NCI-H2171 (cell line): ENCODE data around the gene MBNL2.

Source experiments
- DNase-seq: peaks from one replicate; lab custom pipeline; 2025; lab: John Stamatoyannopoulos, UW

MBNL2 gene

GRCh38 chr13:97327086-97327485, 105.0 kb downstream of the MBNL2 start:
- no peak for DNase-seq

- no peak for DNase-seq
Observed at GRCh38 chr13:97327506-97328221, 105.5 kb downstream of the MBNL2 start.

GRCh38 chr13:97328222-97328790, 106.2 kb downstream of the MBNL2 start:
- DNase-seq, result no peak

DNA sequence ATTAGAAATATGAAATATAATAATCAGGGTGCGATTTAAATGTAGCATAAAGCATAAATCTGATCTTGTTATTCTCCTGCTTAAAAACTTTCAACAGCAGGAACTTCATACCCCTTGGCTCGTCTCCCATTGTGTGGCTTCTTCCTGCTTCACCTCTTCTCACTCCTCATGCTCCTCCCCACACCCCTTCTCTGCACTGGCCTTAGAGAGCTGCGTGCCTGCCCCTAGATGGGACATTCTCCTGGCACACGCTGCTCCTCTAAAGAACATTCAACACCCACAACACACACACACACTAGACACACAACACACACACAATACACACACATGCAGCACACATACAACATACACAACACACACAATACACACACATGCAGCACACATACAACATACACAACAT, 107.2 kb downstream of the MBNL2 start:
- no peak for DNase-seq

DNA sequence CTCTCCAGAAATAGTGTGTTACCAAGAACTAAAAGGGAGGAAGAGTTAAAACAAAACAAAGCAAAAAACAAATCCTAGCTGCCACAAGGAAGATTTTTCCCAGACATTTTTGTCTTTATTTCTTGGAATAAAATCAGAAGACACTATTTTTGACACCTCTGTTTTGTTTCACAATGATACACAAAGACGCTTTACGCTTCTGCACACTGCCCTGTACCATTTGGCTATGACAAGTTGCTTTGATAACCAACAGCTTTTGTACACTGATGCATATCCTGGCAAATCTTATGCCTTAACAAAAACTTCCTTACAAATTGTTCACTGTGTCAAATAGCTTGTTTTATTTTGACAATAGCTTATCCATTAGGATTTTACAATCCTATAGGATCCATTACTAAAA, 108.3 kb downstream of the MBNL2 start:
- DNase-seq, result no peak

DNA sequence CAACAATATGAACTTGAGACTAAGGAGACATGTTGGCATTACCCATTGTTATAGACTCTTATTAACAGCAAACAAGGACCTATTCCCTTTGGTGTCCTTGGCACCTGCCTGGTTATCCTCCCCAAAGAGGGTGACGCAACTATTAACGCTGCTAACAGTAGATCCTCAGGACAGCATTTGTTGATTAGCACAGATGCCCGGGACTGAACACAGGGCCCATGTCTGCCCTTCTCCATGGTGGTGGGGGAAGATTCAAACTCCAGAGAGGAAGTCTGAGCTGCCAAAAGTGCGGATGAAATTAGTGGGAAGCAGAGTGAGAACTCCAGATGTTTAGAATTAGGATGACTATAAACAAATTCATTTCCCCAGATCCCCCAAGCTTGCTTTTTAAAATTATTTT, 110.6 kb downstream of the MBNL2 start:
- DNase-seq, result no peak

DNA sequence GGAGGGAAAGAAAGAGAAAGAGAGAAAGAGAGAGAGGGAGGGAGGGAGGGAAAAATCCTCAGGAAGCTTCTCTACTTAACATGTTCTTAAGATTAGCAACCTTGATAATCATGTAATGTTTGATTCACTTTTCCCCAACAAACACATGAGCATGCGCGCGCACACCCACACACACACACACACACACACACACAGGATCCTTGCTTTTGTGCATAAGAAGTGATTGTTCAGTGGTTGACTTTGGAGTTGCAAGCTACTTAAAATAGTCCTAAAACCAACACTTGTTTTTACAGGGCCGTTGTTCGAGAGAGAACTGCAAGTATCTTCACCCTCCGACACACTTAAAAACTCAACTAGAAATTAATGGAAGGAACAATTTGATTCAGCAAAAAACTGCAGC, 111.8 kb downstream of the MBNL2 start:
- DNase-seq, result no peak

GRCh38 chr13:97334690-97335089, 112.6 kb downstream of the MBNL2 start:
- DNase-seq, result no peak

GRCh38 chr13:97335488-97336134, 113.5 kb downstream of the MBNL2 start:
- DNase-seq, result no peak

GRCh38 chr13:97337985-97338499, 115.9 kb downstream of the MBNL2 start:
- no peak for DNase-seq

GRCh38 chr13:97338571-97338970, 116.4 kb downstream of the MBNL2 start:
- no peak for DNase-seq

DNA sequence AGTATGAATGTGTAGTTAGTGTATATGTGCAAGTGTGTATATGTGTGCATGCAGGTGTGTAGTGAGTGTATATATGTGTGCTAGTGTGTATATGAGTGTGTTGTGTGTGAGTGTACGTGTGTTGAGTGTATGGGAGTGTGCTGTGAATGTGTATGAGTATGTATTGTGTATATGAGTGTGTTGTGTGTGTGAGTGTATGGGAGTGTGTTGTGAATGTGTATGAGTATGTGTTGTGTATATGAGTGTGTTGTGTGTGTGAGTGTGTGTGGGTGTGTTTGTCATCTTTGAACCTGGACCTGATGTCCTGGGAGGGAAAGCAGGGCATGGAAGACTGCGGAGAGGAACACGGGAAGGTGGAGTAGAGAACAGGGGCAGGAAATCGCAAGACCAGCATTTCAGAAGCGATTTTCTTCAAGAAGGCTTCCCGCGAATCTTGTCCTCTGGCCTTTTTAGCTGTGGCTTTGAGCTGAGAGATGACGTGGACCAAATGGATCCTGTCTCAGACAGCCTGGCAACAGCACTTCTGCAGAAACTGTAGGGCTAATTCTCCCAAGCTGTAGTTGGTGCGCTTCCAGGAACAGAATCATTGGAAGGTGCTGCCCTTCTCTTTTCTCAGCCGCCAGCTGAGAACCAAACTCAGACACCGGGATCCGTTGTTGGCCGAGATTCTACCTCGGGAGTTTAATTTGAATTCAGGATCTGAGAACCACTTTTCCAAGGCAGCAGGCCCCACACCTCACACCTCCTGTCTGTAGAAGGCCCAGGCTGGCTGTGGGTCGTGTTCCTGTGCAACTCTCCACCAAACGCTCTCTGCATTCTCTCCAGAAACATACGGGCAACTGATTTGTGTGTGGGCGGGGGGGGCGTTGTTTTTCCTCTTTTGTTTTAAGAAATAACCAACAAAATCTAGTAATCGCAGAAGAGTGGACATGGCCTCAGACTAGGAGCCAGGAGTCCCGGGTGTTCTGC, 117.2 kb downstream of the MBNL2 start:
- DNase-seq, result no peak

DNA sequence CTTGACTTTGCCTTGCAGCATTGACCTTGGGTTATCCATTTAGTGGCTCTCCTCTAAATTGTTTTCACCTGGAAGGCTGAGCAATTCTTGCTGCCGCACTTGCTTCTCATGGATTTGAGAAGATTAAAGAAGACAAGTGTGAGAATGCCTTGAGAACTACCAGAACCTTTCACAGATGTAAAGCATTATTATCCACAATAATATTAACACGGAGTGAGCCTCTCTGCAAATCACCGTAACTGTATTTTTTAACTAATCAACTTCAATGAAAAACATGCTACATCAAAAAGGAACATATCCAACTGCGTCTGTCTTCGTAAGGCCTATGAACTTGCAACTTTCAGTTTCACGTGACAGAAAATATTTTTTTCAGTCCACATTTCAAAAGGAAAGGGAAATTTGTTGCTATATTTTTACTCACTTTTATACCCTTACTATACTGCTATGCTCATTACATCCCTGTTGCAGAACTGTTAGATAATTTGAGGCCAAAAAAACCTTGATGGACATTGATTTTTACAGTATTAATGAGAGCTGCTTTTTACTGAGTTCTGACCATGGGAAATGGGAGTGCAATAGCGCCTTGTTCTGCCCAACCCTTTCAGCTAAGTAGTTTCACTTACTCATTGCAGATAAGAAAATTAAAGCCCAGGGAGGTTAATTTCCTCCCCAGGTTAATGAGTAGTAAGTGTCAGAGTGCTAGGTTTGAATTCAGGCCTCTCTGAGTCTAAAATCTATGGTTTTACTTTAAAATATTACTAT, 118.0 kb downstream of the MBNL2 start:
- DNase-seq, result no peak

GRCh38 chr13:97341135-97341534, 119.0 kb downstream of the MBNL2 start:
- no peak for DNase-seq

DNA sequence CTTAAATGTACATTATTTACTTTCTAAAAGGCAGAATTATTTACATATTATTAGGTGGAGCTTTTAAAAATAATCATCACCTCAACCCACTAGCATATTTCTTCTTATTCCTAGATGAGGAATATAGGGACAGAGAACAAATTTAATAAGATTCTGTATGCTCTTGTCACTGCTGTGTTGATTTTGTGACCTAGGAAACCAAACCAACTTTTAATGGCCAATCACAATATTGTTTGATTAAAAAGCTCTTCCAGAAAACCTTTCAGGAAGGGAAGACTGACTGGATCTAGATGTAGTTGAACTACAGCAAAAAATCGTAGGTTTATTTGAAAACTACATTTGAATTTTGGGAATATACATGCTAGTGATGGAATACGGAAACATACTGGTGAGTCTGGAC, 120.0 kb downstream of the MBNL2 start:
- DNase-seq, result no peak

DNA sequence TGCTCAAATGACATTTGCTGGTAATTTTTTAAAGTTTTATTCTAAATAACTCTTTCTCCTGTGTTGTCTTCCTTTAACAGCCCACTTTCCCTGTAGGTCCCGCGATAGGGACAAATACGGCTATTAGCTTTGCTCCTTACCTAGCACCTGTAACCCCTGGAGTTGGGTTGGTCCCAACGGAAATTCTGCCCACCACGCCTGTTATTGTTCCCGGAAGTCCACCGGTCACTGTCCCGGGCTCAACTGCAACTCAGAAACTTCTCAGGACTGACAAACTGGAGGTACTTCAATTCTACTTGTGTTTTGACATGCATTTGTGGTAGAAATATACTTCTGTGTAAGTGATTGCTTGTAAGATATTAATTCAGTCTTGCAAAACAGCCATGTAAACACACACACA, 120.8 kb downstream of the MBNL2 start:
- DNase-seq, result no peak

- peak; percentile 19 for DNase-seq
Observed at GRCh38 chr13:97344265-97345175, 122.4 kb downstream of the MBNL2 start.

GRCh38 chr13:97346097-97346496, 124.0 kb downstream of the MBNL2 start:
- DNase-seq, result no peak

DNA sequence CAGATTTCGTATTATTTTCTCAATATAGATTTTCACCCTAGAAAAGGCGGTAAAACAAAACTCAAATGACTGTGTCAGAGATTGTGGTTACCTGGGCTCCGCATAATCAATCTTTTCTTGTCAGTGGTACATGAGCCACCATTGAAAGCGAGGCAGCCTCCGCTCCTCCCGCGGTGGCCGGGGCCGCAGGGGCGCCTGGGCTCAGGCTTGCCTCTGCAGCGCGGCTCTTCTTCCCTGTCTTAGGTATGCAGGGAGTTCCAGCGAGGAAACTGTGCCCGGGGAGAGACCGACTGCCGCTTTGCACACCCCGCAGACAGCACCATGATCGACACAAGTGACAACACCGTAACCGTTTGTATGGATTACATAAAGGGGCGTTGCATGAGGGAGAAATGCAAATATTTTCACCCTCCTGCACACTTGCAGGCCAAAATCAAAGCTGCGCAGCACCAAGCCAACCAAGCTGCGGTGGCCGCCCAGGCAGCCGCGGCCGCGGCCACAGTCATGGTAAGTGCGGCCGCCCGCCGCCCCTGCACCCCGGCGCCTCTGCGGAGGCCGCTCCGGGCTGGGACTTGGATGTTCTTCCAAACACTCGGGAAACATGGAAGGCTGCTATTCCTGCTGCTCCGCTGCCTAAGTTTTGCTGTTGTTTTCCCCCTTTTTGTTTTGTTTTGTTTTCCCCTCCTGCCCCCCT, 124.6 kb downstream of the MBNL2 start:
- no peak for DNase-seq
